Activated naive CD4-positive, alpha-beta T cell treated with anti-CD3 and anti-CD28 coated beads, Interleukin-2, amount 50 U/mL, for 16 hours (primary cell): ENCODE data around the gene ETS1.

Source experiments
- DNase-seq: peaks from one replicate; pipeline ENCODE4 v3.0.0-alpha.2; 2020

Gene ETS1

GRCh38 chr11:128593281-128593680 is 5.9 kb upstream of the ETS1 start:
- no peak for DNase-seq

GRCh38 chr11:128592454-128592853 is 5.1 kb upstream of the ETS1 start:
- DNase-seq = no peak

GRCh38 chr11:128590587-128590986 is 3.2 kb upstream of the ETS1 start:
- no peak for DNase-seq

GRCh38 chr11:128589998-128590397 is 2.6 kb upstream of the ETS1 start:
- DNase-seq = no peak

- DNase-seq = no peak
Measured at GRCh38 chr11:128588093-128588492, 735 bp upstream of the ETS1 start.

- no peak for DNase-seq
Measured at GRCh38 chr11:128586689-128587088, 669 bp downstream of the ETS1 start.

GRCh38 chr11:128585498-128586238 is 1.7 kb downstream of the ETS1 start:
- no peak for DNase-seq

GRCh38 chr11:128584253-128584652 is 3.1 kb downstream of the ETS1 start:
- DNase-seq = no peak

- DNase-seq = no peak
Measured at GRCh38 chr11:128582496-128583366, 4.6 kb downstream of the ETS1 start.

GRCh38 chr11:128581561-128582272 is 5.6 kb downstream of the ETS1 start:
- DNase-seq = no peak

GRCh38 chr11:128580612-128581011 is 6.7 kb downstream of the ETS1 start:
- no peak for DNase-seq

GRCh38 chr11:128579798-128580504 is 7.4 kb downstream of the ETS1 start:
- no peak for DNase-seq

GRCh38 chr11:128576555-128576954 is 10.8 kb downstream of the ETS1 start:
- DNase-seq = no peak

GRCh38 chr11:128575961-128576350 is 11.4 kb downstream of the ETS1 start:
- DNase-seq = no peak

- no peak for DNase-seq
Measured at GRCh38 chr11:128575174-128575960, 12.0 kb downstream of the ETS1 start.

GRCh38 chr11:128574576-128575011 is 12.8 kb downstream of the ETS1 start:
- DNase-seq = no peak

- no peak for DNase-seq
Measured at GRCh38 chr11:128573638-128574037, 13.7 kb downstream of the ETS1 start.

GRCh38 chr11:128572965-128573364 is 14.4 kb downstream of the ETS1 start:
- DNase-seq = no peak

- DNase-seq = no peak
Measured at GRCh38 chr11:128570632-128571031, 16.7 kb downstream of the ETS1 start.

GRCh38 chr11:128569291-128569690 is 18.1 kb downstream of the ETS1 start:
- no peak for DNase-seq

- DNase-seq = no peak
Measured at GRCh38 chr11:128568166-128568778, 19.1 kb downstream of the ETS1 start.

- no peak for DNase-seq
Measured at GRCh38 chr11:128567130-128567529, 20.2 kb downstream of the ETS1 start.
